Measurements from ENCODE around the gene CYCS. TPM values are rescaled to one million over a fixed set of nuclear protein-coding genes. Genes with fewer than 3 reads are reported as not detected.

Gene CYCS
- total and polyA plus RNA-seq, 2 of the 8 experiments (the other 6 are each of a cell fraction or from before 2014, with no cell fraction given) = 48.6 to 229 TPM

- H2BK5ac ChIP-seq (ENCODE audit: low read depth, low read length) = no peak overlapping the region
- no peak overlapping the region for H3K23ac ChIP-seq (ENCODE audit: insufficient read length)
- ChIA-PET CTCF (ENCODE audit: partially characterized antibody) (interaction anchor here (0.5 to 8.1 kb wide), 52 partner anchors 8 to 387 kb away, joined by 3 to 84 read pairs (median 5); partner anchors contain the start of gene CYCS), POLR2A (ENCODE audit: partially characterized antibody) (interaction anchor here (0.5 to 1.5 kb wide), 2 partner anchors 27 to 32 kb away, joined by 3 to 6 read pairs; partner anchors contain the start of gene CYCS)
- FAIRE-seq (no peak), DNase-seq (ENCODE audit: low read depth in 1 of 2, low spot score in 2 of 2) (peak in 1 of 2 experiments; percentile 92)
- 85% methylated on average over 6 of the region's 6 CpGs; no CpG with 5 or more reads in 1 of the 2 experiments for WGBS, 2 experiments (ENCODE audit: extremely low coverage in 1 of 2, insufficient coverage in 1 of 2, insufficient read length in 1 of 2, insufficient replicate concordance in 2 of 2, low coverage in 1 of 2, low lambda C conversion rate in 2 of 2, missing lambda C conversion rate in 1 of 2)
- H3K23me2 ChIP-seq (ENCODE audit: low read depth, low read length) = no peaks in the 10 kb centered on the region
- H3K4me1 ChIP-seq (replicated peaks in 1 of 4; ENCODE audit: control insufficient read depth in 3 of 4, insufficient read depth in 4 of 4, low read length in 3 of 4) = no peaks in the 10 kb centered on the region
- no peak overlapping the region for H3K14ac ChIP-seq (ENCODE audit: insufficient read length)
- H3K9ac ChIP-seq (replicated peaks in 1 of 4; ENCODE audit: extremely low read depth in 1 of 4, low read depth in 3 of 4, low read length in 3 of 4) = no peak overlapping the region
- no peak overlapping the region for H2BK120ac ChIP-seq (replicated peaks; ENCODE audit: low read depth, low read length)
- no peaks in the 10 kb centered on the region for H3K79me1 ChIP-seq (ENCODE audit: low read depth, low read length)
- H3K9me3 ChIP-seq (ENCODE audit: insufficient read depth in 2 of 2, low read depth in 1 of 2, low read length in 1 of 2) = no peaks in the 10 kb centered on the region; a peak in 1 of 4 replicates
- no peak overlapping the region for H3K56ac ChIP-seq (replicated peaks; ENCODE audit: insufficient read length, low read depth, low read length)
- H4K5ac ChIP-seq (ENCODE audit: insufficient read length, low read depth, low read length) = no peak overlapping the region
- no peak overlapping the region for H2BK20ac ChIP-seq (ENCODE audit: low read length)
- H3K36me3 ChIP-seq (ENCODE audit: control insufficient read depth in 2 of 4, insufficient read depth in 4 of 4, low read length in 3 of 4) = no peaks in the 10 kb centered on the region
- H3K4me3 ChIP-seq (ENCODE audit: extremely low read depth in 1 of 4, insufficient read depth in 2 of 4, low read depth in 3 of 4, low read length in 4 of 4) = no peak overlapping the region
- no peaks in the 10 kb centered on the region for H4K20me1 ChIP-seq (replicated peaks in 1 of 2; ENCODE audit: control insufficient read depth in 1 of 2, insufficient read depth in 2 of 2, low read length in 2 of 2)
- H3K27ac ChIP-seq (ENCODE audit: low read depth, low read length) = no peak overlapping the region
- H3K4me2 ChIP-seq (ENCODE audit: insufficient read depth in 1 of 2, low read depth in 2 of 2, low read length in 2 of 2) = no peak overlapping the region
- H3K27me3 ChIP-seq (replicated peaks in 1 of 4; ENCODE audit: control insufficient read depth in 3 of 4, extremely low read depth in 1 of 4, insufficient read depth in 3 of 4, low read length in 3 of 4) = no peaks in the 10 kb centered on the region
- H3K79me2 ChIP-seq (ENCODE audit: control insufficient read depth in 1 of 2, insufficient read depth in 2 of 2, low read length in 2 of 2) = no peaks in the 10 kb centered on the region
- H2BK12ac ChIP-seq (ENCODE audit: low read depth, low read length) = no peak overlapping the region
- no peak overlapping the region for H2BK15ac ChIP-seq (ENCODE audit: low read length)
- H3K4ac ChIP-seq (replicated peaks; ENCODE audit: insufficient read length, low read depth, low read length) = no peak overlapping the region
- no peak overlapping the region for H2AK5ac ChIP-seq (ENCODE audit: low read depth, low read length)
- H2AFZ ChIP-seq (ENCODE audit: low read length) = no peak overlapping the region
- H4K8ac ChIP-seq (ENCODE audit: extremely low read depth, insufficient read depth, low read length) = no peak overlapping the region
- no peak overlapping the region for H4K91ac ChIP-seq (replicated peaks; ENCODE audit: insufficient read length, low read length)
- H3K18ac ChIP-seq (ENCODE audit: extremely low read depth, low read length) = no peak overlapping the region
- TF ChIP-seq RAD21 (IDR thresholded peaks at IDR 0.05 in 1 of 2, conservative IDR thresholded peaks at IDR 0.05 in 1 of 2; ENCODE audit: low read depth in 2 of 2, low read length in 2 of 2) = peak; percentile 80 to 87
- no peak for TF ChIP-seq E2F6 (IDR thresholded peaks at IDR 0.05)
- no peak for TF ChIP-seq CHD2 (IDR thresholded peaks at IDR 0.05; ENCODE audit: low read length)
- TF ChIP-seq CTBP2 (IDR thresholded peaks at IDR 0.05; ENCODE audit: borderline replicate concordance, insufficient read depth, insufficient read length, low read length) = no peak
- TF ChIP-seq PHF8 (conservative IDR thresholded peaks at IDR 0.05; ENCODE audit: low read depth, low read length) = no peak
- TF ChIP-seq KDM5A (IDR thresholded peaks at IDR 0.05; ENCODE audit: low read length) = no peak
- no peak for TF ChIP-seq MAFK (IDR thresholded peaks at IDR 0.05; ENCODE audit: low read depth, low read length)
- TF ChIP-seq, protein P1, sequence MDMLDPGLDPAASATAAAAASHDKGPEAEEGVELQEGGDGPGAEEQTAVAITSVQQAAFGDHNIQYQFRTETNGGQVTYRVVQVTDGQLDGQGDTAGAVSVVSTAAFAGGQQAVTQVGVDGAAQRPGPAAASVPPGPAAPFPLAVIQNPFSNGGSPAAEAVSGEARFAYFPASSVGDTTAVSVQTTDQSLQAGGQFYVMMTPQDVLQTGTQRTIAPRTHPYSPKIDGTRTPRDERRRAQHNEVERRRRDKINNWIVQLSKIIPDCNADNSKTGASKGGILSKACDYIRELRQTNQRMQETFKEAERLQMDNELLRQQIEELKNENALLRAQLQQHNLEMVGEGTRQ (IDR thresholded peaks at IDR 0.05; ENCODE audit: low read length) = no peak
- no peak for TF ChIP-seq CHD1 (IDR thresholded peaks at IDR 0.05; ENCODE audit: low read depth, low read length)
- no peak for TF ChIP-seq ATF3 (IDR thresholded peaks at IDR 0.05; ENCODE audit: insufficient read depth, low read depth, low read length)
Measured at GRCh38 chr7:25093268-25093826, 31.7 kb downstream of the CYCS start.
